ENCODE measurements around the gene CEP250. TPM values are rescaled to one million over a fixed set of nuclear protein-coding genes. Genes with fewer than 3 reads are reported as not detected.
"Not testable (repeated sequence)": the region's sequence is repeated elsewhere in the genome, so short reads cannot be mapped to it uniquely, and the experiment has no call there.

CEP250 gene
- total RNA-seq = 28.9 and 37.6 TPM in 2 replicates
- 25.6 TPM for polyA plus RNA-seq (2012)

GRCh38 chr20:35454881-35455609 lies at the start of gene CEP250:
TSS of gene CEP250 (plus strand) at chr20:35455598. CDS start at chr20:35462368, 6,770 bp downstream.
- DNase-seq (ENCODE audit: low read depth) = peak; percentile 95

GRCh38 chr20:35405775-35406174 lies 49.6 kb upstream of the CEP250 start:
- no peak for DNase-seq (ENCODE audit: low read depth)

- DNase-seq (ENCODE audit: low read depth) = no peak
These were observed 47.1 kb upstream of the CEP250 start for GRCh38 chr20:35408270-35408669.

GRCh38 chr20:35409542-35409941 lies 45.9 kb upstream of the CEP250 start:
- no peak for DNase-seq (ENCODE audit: low read depth)

GRCh38 chr20:35410613-35411012 lies 44.8 kb upstream of the CEP250 start:
- no peak for DNase-seq (ENCODE audit: low read depth)

- DNase-seq (ENCODE audit: low read depth) = no peak
These were observed 34.1 kb upstream of the CEP250 start for GRCh38 chr20:35421322-35421721.

GRCh38 chr20:35431621-35432429 lies 23.6 kb upstream of the CEP250 start:
- no peak for DNase-seq (ENCODE audit: low read depth)

GRCh38 chr20:35432430-35432735 lies 23.0 kb upstream of the CEP250 start:
- no peak for DNase-seq (ENCODE audit: low read depth)

- DNase-seq (ENCODE audit: low read depth) = no peak
These were observed 22.1 kb upstream of the CEP250 start for GRCh38 chr20:35433337-35433736.

- no peak for DNase-seq (ENCODE audit: low read depth)
These were observed 21.1 kb upstream of the CEP250 start for GRCh38 chr20:35434085-35435005.

- no peak for DNase-seq (ENCODE audit: low read depth)
These were observed 19.2 kb upstream of the CEP250 start for GRCh38 chr20:35436177-35436573.

- DNase-seq (ENCODE audit: low read depth) = no peak
These were observed 17.8 kb upstream of the CEP250 start for GRCh38 chr20:35437599-35437998.

- peak; percentile 57 for DNase-seq (ENCODE audit: low read depth)
These were observed 12.4 kb upstream of the CEP250 start for GRCh38 chr20:35443003-35443402.

- no peak for DNase-seq (ENCODE audit: low read depth)
These were observed 11.2 kb upstream of the CEP250 start for GRCh38 chr20:35444226-35444625.

GRCh38 chr20:35446356-35447078 lies 8.9 kb upstream of the CEP250 start:
- no peak for DNase-seq (ENCODE audit: low read depth)

- DNase-seq (ENCODE audit: low read depth) = peak; percentile 85
These were observed 8.2 kb upstream of the CEP250 start for GRCh38 chr20:35447082-35447789.

GRCh38 chr20:35448788-35449373 lies 6.5 kb upstream of the CEP250 start:
- peak; percentile 19 for DNase-seq (ENCODE audit: low read depth)

GRCh38 chr20:35449855-35450254 lies 5.5 kb upstream of the CEP250 start:
- DNase-seq (ENCODE audit: low read depth) = not testable (repeated sequence)

- no peak for DNase-seq (ENCODE audit: low read depth)
These were observed 4.1 kb upstream of the CEP250 start for GRCh38 chr20:35451295-35451694.

- DNase-seq (ENCODE audit: low read depth) = no peak
These were observed 1.8 kb upstream of the CEP250 start for GRCh38 chr20:35453647-35454046.
